Sigmoid colon (tissue), 4 donors: ENCODE results near the gene SULT4A1.

Source experiments
- POLR2A ChIP-seq, 2 donors: fragments of 450-650 bp; IDR thresholded peaks; one replicate each; pipeline ENCODE4 v1.6.1; 2016; ENCODE audit warnings: antibody characterized with exemption in 2 of 2, mild to moderate bottlenecking in 2 of 2, moderate library complexity in 2 of 2
- POLR2AphosphoS5 ChIP-seq, 4 donors: sonication (generic); formaldehyde crosslinking; IDR thresholded peaks; one replicate each; pipeline ENCODE4 v1.6.1; 2017; ENCODE audit warnings: antibody characterized with exemption in 4 of 4

GRCh38 chr22:43855431-43855830 lies 6.9 kb downstream of the SULT4A1 start:
- TF ChIP-seq POLR2A (IDR thresholded peaks at IDR 0.05): no peak
- TF ChIP-seq POLR2AphosphoS5 (IDR thresholded peaks at IDR 0.05): no peak
